SK-N-SH treated with all-trans-retinoic acid at 6 μM for 48 hours (cell line): ENCODE measurements around the gene CRYAA.
"Not testable (repeated sequence)": the region's sequence is repeated elsewhere in the genome, so short reads cannot be mapped to it uniquely, and the experiment has no call there.

Source experiments
- ATAC-seq: fragments of 200-7000 bp; cut with Tn5 transposase; 3 replicates; pipeline ENCODE4 v1.9.1; 2020; ENCODE audit warnings: mild to moderate bottlenecking, moderate library complexity

The CRYAA gene, protein sequence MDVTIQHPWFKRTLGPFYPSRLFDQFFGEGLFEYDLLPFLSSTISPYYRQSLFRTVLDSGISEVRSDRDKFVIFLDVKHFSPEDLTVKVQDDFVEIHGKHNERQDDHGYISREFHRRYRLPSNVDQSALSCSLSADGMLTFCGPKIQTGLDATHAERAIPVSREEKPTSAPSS

DNA sequence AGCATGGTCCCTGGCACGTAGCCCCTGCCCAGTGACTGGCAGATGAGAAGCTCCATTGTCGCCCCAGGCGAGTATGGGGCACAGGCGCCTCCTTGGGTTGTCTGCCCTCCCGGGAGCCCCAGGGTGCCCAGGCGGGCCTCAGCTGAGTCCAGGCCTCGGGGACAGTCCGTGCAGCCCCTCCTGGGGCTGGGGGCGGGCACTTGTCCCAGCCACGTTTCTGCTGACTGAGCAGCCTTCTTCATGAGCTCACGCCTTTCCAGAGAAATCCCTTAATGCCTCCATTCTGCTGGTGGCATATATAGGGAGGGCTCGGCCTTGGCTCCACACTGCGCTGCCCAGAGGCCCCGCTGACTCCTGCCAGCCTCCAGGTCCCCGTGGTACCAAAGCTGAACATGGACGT, at the start of gene CRYAA:
Gene CRYAA, plus strand, starts transcription at position 301 of the 400 bp plus-strand sequence. Its CDS starts 92 bp downstream, at position 393.
- ATAC-seq, result not testable (repeated sequence)

GRCh38 chr21:43130094-43130493, 38.7 kb upstream of the CRYAA start:
- not testable (repeated sequence) for ATAC-seq

DNA sequence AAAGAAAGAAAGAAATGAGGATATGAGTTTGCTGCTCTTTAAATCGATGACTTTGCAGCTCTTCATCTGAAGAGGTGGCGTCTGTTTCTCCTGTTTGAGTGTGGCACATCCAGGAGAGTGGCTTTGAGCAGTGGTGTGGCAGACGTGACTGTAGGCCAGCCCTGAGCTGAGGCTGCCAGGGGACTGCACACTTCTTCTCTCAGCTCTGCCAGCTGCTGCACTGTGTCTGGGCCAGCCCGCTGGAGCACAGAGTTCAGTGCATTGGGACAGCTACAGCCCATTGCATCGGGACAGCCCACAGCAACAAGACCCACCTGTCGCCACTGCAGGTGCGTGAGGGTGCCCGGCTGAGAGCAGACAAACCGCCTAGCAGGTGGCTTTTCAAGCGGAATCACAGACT, 34.3 kb upstream of the CRYAA start:
- ATAC-seq, result not testable (repeated sequence)

DNA sequence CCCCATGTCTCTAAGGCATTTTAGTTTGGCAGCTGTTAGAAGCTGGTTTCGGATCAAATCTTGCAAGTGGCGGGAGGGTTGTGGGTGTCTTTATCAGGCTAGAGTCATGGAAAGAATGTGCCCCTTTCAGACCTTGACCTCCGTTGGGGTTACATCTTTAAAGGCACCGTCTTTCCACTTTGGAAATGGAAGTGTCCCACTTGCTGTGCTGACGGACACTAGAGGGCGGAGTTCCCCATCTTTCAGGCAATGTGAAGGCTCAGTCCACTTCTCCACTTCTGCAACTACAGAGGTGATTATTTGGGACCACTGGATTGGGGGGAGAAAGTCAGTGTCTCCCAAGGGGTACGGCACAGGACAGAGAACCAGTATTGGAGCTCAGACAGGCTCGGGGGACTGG, 29.9 kb upstream of the CRYAA start:
- ATAC-seq, result peak; percentile 85

DNA sequence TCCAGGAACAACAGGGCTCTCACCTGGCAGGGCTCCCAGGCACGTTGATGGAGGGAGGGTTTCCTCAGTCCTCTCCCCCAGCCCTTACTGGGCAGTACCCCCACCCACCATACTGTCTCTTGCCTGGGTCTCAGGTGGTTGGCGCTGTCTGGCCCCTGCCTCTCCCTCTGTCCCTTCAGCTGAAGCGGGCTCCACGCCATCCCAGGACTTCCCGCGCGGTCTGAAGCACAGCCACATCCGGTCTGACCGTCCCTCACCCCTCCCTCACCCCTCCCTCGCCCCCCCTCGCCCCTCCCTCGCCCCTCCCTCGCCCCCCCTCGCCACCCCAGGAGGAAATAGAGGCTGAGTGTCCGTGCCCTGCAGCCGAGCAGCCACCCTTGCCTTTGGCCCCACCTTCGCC, 27.4 kb upstream of the CRYAA start:
- ATAC-seq, result not testable (repeated sequence)

- not testable (repeated sequence) for ATAC-seq
Measured at GRCh38 chr21:43146637-43147036, 22.2 kb upstream of the CRYAA start.

DNA sequence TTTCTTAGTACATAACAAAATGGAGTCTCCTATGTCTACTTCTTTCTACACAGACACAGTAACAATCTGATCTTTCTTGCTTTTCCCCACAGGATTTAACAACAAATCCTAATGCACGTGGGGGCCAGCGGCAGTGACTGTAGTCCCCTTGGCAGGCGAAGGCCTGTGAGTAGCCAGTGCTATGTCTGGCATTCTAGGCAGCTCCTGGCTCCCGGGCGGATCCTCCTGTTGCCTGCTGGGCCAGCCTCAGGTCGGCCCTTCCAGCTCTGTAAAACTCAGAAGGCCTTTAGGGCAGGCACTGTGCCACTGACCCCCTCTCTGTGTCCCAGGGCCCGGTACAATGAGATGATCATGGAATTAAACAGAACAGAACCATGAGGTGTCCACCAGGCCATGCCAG, 20.8 kb upstream of the CRYAA start:
- not testable (repeated sequence) for ATAC-seq

GRCh38 chr21:43149344-43149743, 19.5 kb upstream of the CRYAA start:
- not testable (repeated sequence) for ATAC-seq

DNA sequence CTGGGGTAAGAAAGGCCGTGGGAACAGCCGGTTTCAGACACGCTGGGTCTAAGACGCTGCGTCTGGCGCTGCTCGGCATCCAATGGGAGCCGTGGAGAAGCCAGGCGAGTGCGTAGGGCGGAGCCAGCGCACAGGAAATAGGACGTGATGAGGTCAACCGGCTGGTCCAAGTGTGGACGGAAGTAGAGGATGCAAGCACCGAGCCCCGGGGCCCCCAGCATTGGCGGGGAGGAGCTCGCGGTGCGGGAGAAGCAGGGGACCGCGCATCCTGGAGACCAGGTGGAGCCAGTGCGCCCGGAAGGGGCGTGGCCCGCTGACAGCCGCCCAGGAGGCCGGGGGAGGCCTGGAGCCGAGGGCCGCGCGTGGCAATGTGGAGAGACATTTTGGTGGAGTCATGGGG, 15.2 kb upstream of the CRYAA start:
- not testable (repeated sequence) for ATAC-seq

GRCh38 chr21:43159279-43160175, 9.3 kb upstream of the CRYAA start:
- not testable (repeated sequence) for ATAC-seq

DNA sequence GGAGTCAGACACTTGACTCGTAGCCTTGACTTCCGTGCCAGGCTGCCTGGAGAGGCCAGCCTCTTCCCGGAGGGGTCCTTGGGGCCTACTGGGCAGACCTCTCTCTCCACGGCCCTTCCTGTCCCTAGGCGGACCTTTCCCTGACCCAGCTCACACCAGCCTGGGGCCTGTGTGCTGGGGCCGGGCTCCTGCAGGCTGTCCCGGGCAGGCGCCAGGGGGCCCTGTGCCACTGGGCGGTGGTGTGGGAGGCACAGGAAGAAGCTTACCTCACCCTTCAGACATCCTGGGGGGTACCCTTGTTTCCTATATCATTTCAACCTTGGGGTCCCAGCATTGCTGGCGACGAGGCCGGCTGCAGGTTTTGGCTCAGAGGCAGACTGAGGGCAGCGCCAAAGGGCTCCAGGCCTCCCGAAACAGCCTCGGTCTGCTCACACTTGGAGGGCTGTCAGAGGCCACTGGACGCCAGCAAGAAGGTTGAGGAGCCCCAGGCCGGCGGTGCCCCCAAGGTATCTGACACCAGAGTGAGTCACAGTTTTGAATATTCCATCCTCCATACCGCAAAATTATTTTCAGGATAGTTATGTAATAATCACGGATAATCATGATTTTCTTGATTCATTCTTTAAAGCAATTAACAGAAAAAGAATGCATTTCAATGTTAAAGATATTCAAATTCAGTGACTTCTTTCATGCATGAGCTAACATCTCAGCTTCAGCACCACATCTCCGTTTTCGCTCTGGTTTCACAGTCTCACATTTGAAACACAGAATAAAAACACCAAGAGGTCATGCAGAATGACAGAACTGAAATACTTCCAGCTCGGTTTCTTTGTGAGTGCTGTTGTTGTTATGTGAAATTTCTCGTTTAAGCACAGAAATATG, 6.7 kb upstream of the CRYAA start:
- peak; percentile 90 for ATAC-seq

GRCh38 chr21:43162708-43163205, 6.1 kb upstream of the CRYAA start:
- peak; percentile 82 for ATAC-seq

GRCh38 chr21:43164823-43165222, 4.0 kb upstream of the CRYAA start:
- not testable (repeated sequence) for ATAC-seq

- ATAC-seq, result not testable (repeated sequence)
Measured at GRCh38 chr21:43165734-43166133, 3.1 kb upstream of the CRYAA start.

DNA sequence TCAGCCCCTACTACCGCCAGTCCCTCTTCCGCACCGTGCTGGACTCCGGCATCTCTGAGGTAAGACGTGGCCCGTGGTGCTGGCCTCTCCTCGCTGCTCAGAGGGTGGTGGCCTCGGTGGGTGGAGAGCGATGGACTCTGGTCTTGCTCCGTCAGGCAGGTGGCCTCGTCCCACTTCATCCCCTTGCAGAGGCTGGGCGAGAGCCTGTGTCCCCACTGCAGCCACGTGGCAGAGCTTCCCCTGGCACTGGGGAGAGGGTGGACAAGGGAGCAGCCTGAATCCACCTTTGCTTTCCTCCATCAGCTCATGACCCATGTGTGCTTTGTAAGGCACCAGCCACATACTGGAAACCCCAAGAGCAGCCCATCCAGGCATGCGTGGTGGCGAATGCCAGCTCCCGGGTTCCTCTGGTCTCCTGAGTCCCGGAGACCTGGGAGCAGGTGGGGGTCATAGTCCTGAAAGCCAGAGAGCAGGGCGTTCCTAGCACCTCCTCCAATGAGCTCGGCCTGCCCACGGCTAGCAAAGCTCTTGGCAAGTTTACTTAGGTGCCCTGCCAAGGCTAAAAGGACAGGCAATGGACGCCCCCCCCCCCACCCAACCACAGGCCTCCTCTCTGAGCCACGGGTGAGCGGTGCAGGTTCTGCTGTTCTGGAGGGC, 550 bp downstream of the CRYAA start:
- ATAC-seq, result not testable (repeated sequence)

DNA sequence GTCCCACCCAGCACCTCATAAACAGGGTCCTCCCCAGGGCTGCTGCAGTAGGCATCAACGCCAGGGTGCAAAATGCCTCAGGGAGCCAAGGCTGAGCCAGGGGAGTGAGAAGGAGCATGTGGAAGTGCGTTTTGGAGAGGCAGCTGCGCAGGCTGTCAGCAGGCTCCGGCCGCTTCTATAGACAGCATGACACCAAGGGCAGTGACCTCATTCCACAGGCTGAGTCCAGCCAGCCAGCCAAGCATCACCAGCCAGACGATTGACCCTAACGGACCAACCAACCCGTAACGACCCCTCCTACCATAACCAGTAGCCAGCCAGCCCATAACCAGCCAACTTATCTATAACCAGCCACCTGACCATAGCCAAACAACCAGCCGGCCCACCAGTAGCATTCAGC, 1.1 kb downstream of the CRYAA start:
- ATAC-seq, result not testable (repeated sequence)

GRCh38 chr21:43172812-43173211, 4.0 kb downstream of the CRYAA start:
- not testable (repeated sequence) for ATAC-seq

- not testable (repeated sequence) for ATAC-seq
Measured at GRCh38 chr21:43173438-43173837, 4.6 kb downstream of the CRYAA start.

DNA sequence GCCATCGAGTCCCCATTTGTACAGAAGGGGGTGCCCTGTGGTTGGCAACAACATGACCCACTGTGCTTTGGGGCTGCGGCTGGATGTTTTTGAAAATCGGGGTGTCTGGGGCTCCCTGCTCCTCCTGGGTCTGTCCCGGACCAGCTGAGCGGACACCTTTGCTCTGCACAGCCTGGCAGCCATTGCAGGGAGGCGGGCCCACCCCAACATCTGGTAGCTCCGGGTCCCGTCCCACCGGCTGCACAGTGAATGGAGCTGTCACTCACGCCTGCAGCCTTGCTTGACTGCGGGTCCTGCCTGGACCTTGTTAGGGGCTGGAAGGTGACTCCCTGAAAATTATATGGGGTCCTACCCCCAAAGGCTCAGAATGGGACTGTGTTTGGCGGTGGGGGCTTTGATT, 5.1 kb downstream of the CRYAA start:
- not testable (repeated sequence) for ATAC-seq

DNA sequence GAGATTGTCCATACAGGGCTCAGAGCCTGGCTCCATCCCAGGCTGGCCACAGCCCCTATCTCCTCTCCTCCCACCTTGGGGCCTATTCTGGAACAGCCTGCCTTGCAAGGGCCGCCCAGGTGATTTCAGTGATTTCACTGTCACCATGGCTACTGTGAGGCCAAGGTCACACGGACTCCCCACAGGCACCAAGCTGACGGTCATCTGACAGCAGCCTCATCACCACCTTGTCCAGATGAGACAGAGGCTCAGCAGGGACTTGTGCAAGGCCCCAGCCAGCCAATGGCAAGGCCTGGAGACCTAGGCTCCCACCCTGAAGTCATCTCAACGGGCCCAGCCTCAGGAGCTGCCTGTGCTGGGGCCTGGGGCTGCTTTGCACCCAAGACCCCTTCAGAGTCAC, 6.2 kb downstream of the CRYAA start:
- ATAC-seq, result not testable (repeated sequence)

DNA sequence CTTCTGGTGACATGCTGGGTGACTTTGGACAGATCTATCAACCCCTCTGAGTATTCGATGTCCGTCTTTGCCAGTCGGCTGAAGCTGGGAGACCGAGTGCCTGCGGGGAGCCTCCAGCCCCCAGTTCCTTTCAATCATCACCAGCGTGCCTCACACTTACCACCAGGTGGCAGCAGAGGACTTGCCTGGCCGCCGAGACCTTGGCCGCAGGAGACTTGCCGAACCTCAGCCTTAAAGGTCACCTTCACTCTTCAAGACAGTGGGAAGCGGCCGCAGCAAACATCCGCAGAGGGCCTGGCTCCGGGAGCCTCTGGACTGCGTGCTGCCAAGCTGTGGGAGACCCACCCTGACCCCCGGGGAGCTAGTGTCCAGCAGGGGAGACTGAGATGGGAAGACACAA, 7.8 kb downstream of the CRYAA start:
- peak; percentile 89 for ATAC-seq
